GM21515 (cell line): ENCODE data around the gene ABCG4.
"Not testable (repeated sequence)": the region's sequence is repeated elsewhere in the genome, so short reads cannot be mapped to it uniquely, and the experiment has no call there.

ENCODE experiments used
- ATAC-seq: cut with Tn5 transposase; IDR thresholded peaks from one replicate; pipeline ENCODE4 v1.9.1; 2021; ENCODE audit not compliant: unreplicated experiment

Gene ABCG4

GRCh38 chr11:119180729-119181676 is 32.2 kb downstream of the ABCG4 start:
- ATAC-seq = no peak

GRCh38 chr11:119181677-119182412 is 33.0 kb downstream of the ABCG4 start:
- ATAC-seq = no peak

- ATAC-seq = not testable (repeated sequence)
These were observed 35.5 kb downstream of the ABCG4 start for GRCh38 chr11:119184399-119184798.

- no peak for ATAC-seq
These were observed 37.3 kb downstream of the ABCG4 start for GRCh38 chr11:119185981-119186634.

GRCh38 chr11:119187123-119187892 is 38.5 kb downstream of the ABCG4 start:
- no peak for ATAC-seq

- ATAC-seq = no peak
These were observed 39.2 kb downstream of the ABCG4 start for GRCh38 chr11:119188067-119188466.

GRCh38 chr11:119188887-119189286 is 40.0 kb downstream of the ABCG4 start:
- ATAC-seq = no peak

GRCh38 chr11:119189393-119189792 is 40.5 kb downstream of the ABCG4 start:
- no peak for ATAC-seq

GRCh38 chr11:119190531-119190930 is 41.7 kb downstream of the ABCG4 start:
- no peak for ATAC-seq

- not testable (repeated sequence) for ATAC-seq
These were observed 42.4 kb downstream of the ABCG4 start for GRCh38 chr11:119191265-119191664.

GRCh38 chr11:119192111-119192510 is 43.3 kb downstream of the ABCG4 start:
- ATAC-seq = no peak

GRCh38 chr11:119193001-119193400 is 44.1 kb downstream of the ABCG4 start:
- ATAC-seq = no peak

GRCh38 chr11:119193626-119194025 is 44.8 kb downstream of the ABCG4 start:
- no peak for ATAC-seq

GRCh38 chr11:119194811-119195440 is 46.1 kb downstream of the ABCG4 start:
- no peak for ATAC-seq

- ATAC-seq = no peak
These were observed 46.8 kb downstream of the ABCG4 start for GRCh38 chr11:119195680-119196079.

GRCh38 chr11:119196833-119197483 is 48.1 kb downstream of the ABCG4 start:
- ATAC-seq = peak; percentile 55

GRCh38 chr11:119198925-119199324 is 50.1 kb downstream of the ABCG4 start:
- ATAC-seq = no peak

GRCh38 chr11:119201236-119201635 is 52.4 kb downstream of the ABCG4 start:
- not testable (repeated sequence) for ATAC-seq

- no peak for ATAC-seq
These were observed 53.7 kb downstream of the ABCG4 start for GRCh38 chr11:119202554-119202953.

GRCh38 chr11:119204066-119204465 is 55.2 kb downstream of the ABCG4 start:
- no peak for ATAC-seq
